ENCODE measurements around the gene ARHGEF17. TPM values are rescaled to one million over a fixed set of nuclear protein-coding genes. Genes with fewer than 3 reads are reported as not detected.
A peak's percentile ranks its signal among the peaks of the same experiment; 100 is the strongest.

The ARHGEF17 gene
- total and polyA plus RNA-seq, 4 donors: 2.6 to 12.6 (median 5.7) TPM

GRCh38 chr11:73323464-73323863, 15.4 kb downstream of the ARHGEF17 start:
- 64% methylated on average over 14 of the region's 14 CpGs for WGBS
- Histone ChIP-seq H3K9ac (ENCODE audit: low read depth in 1 of 2, low read length in 2 of 2) (no peak overlapping the region), H3K27ac (ENCODE audit: low read depth in 1 of 2, low read length in 2 of 2) (peak overlapping the region; percentile 39 to 73), H3K4me1 (ENCODE audit: control insufficient read depth in 4 of 4, insufficient read depth in 4 of 4, low read length in 3 of 4) (peaks cover 0 to 9% (median 1%) of the 10 kb centered on the region in 4 donors), H3K4me3 (ENCODE audit: low read depth in 1 of 3, low read length in 3 of 3) (no peak overlapping the region), H3K9me3 (ENCODE audit: control insufficient read depth in 4 of 4, low read length in 3 of 4) (no peaks in the 10 kb centered on the region), H3K36me3 (ENCODE audit: control insufficient read depth in 4 of 4, insufficient read depth in 3 of 4, low read depth in 1 of 4, low read length in 3 of 4) (no peaks in the 10 kb centered on the region), H3K27me3 (ENCODE audit: control insufficient read depth in 4 of 4, insufficient read depth in 4 of 4, low read length in 3 of 4) (no peaks in the 10 kb centered on the region)
- TF ChIP-seq HNF4A (conservative IDR thresholded peaks at IDR 0.05): no peak
- no peak for TF ChIP-seq MAX (IDR thresholded peaks at IDR 0.05)
- TF ChIP-seq TAF1 (conservative IDR thresholded peaks at IDR 0.05): no peak
- no peak for TF ChIP-seq HNF4G (IDR thresholded peaks at IDR 0.05)
- no peak for TF ChIP-seq REST (IDR thresholded peaks at IDR 0.05)
- TF ChIP-seq CTCF (IDR thresholded peaks at IDR 0.05; ENCODE audit: low read depth, low read length, missing input control): no peak
- peak; percentile 8 for TF ChIP-seq SP1 (IDR thresholded peaks at IDR 0.05)
- no peak for TF ChIP-seq ZBTB33 (IDR thresholded peaks at IDR 0.05)
- peak; percentile 64 for TF ChIP-seq NR2F2 (IDR thresholded peaks at IDR 0.05)
- no peak for TF ChIP-seq EGR1 (IDR thresholded peaks at IDR 0.05; ENCODE audit: low read depth in 2 of 2)
- no peak for TF ChIP-seq FOXA2 (IDR thresholded peaks at IDR 0.05)
- TF ChIP-seq YY1 (IDR thresholded peaks at IDR 0.05): no peak
- TF ChIP-seq RXRA (IDR thresholded peaks at IDR 0.05): no peak
- no peak for TF ChIP-seq FOXA1 (IDR thresholded peaks at IDR 0.05)
- DNase-seq (ENCODE audit: low spot score): no peak

GRCh38 chr11:73324116-73324515, 16.0 kb downstream of the ARHGEF17 start:
- H3K9ac ChIP-seq (ENCODE audit: low read depth in 1 of 2, low read length in 2 of 2): no peak overlapping the region
- WGBS: 78% methylated on average over 9 of the region's 9 CpGs
- no peaks in the 10 kb centered on the region for H3K27me3 ChIP-seq (ENCODE audit: control insufficient read depth in 4 of 4, insufficient read depth in 4 of 4, low read length in 3 of 4)
- H3K27ac ChIP-seq (ENCODE audit: low read depth in 1 of 2, low read length in 2 of 2): no peak overlapping the region
- no peak for DNase-seq (ENCODE audit: low spot score)
- H3K4me1 ChIP-seq (ENCODE audit: control insufficient read depth in 4 of 4, insufficient read depth in 4 of 4, low read length in 3 of 4): peaks cover 0 to 9% (median 1%) of the 10 kb centered on the region in 4 donors
- no peak overlapping the region for H3K4me3 ChIP-seq (ENCODE audit: low read depth in 1 of 3, low read length in 3 of 3)
- no peaks in the 10 kb centered on the region for H3K36me3 ChIP-seq (ENCODE audit: control insufficient read depth in 4 of 4, insufficient read depth in 3 of 4, low read depth in 1 of 4, low read length in 3 of 4)
- H3K9me3 ChIP-seq (ENCODE audit: control insufficient read depth in 4 of 4, low read length in 3 of 4): no peaks in the 10 kb centered on the region
- TF ChIP-seq EGR1 (IDR thresholded peaks at IDR 0.05; ENCODE audit: low read depth in 2 of 2) (no peak), JUND (IDR thresholded peaks at IDR 0.05) (no peak), TAF1 (conservative IDR thresholded peaks at IDR 0.05) (no peak), FOXA1 (IDR thresholded peaks at IDR 0.05) (no peak), GABPA (IDR thresholded peaks at IDR 0.05 in 1 of 2, conservative IDR thresholded peaks at IDR 0.05 in 1 of 2) (no peak), CTCF (IDR thresholded peaks at IDR 0.05; ENCODE audit: low read depth, low read length, missing input control) (no peak), RAD21 (IDR thresholded peaks at IDR 0.05) (no peak), HNF4A (conservative IDR thresholded peaks at IDR 0.05) (no peak), ZBTB33 (IDR thresholded peaks at IDR 0.05) (no peak)

Data from liver (tissue), 9 donors.